ENCODE measurements around the gene ZBED2.

ZBED2 gene

GRCh38 chr3:111601810-111602209 lies 6.7 kb upstream of the ZBED2 start:
- no peaks in the 10 kb centered on the region for H3K36me3 ChIP-seq (ENCODE audit: control insufficient read depth, insufficient read depth, low read length)
- H3K9ac ChIP-seq (ENCODE audit: low read length) = no peak overlapping the region
- H3K4me1 ChIP-seq (ENCODE audit: control insufficient read depth, insufficient read depth, low read length) = peaks cover 4% of the 10 kb centered on the region
- no peaks in the 10 kb centered on the region for H3K27me3 ChIP-seq (ENCODE audit: control insufficient read depth, insufficient read depth, low read length)
- no peaks in the 10 kb centered on the region for H3K9me3 ChIP-seq (ENCODE audit: control insufficient read depth, low read length)
- no peak overlapping the region for H3K4me3 ChIP-seq (ENCODE audit: low read length)

GRCh38 chr3:111598552-111598951 lies 3.4 kb upstream of the ZBED2 start:
- no peak overlapping the region for H3K4me3 ChIP-seq (ENCODE audit: low read length)
- no peaks in the 10 kb centered on the region for H3K27me3 ChIP-seq (ENCODE audit: control insufficient read depth, insufficient read depth, low read length)
- H3K4me1 ChIP-seq (ENCODE audit: control insufficient read depth, insufficient read depth, low read length) = no peaks in the 10 kb centered on the region
- no peaks in the 10 kb centered on the region for H3K36me3 ChIP-seq (ENCODE audit: control insufficient read depth, insufficient read depth, low read length)
- H3K9ac ChIP-seq (ENCODE audit: low read length) = no peak overlapping the region
- H3K9me3 ChIP-seq (ENCODE audit: control insufficient read depth, low read length) = no peaks in the 10 kb centered on the region

- Histone ChIP-seq H3K9me3 (ENCODE audit: control insufficient read depth, low read length) (no peaks in the 10 kb centered on the region), H3K27me3 (ENCODE audit: control insufficient read depth, insufficient read depth, low read length) (no peaks in the 10 kb centered on the region), H3K4me3 (ENCODE audit: low read length) (no peak overlapping the region), H3K4me1 (ENCODE audit: control insufficient read depth, insufficient read depth, low read length) (no peaks in the 10 kb centered on the region), H3K36me3 (ENCODE audit: control insufficient read depth, insufficient read depth, low read length) (no peaks in the 10 kb centered on the region), H3K9ac (ENCODE audit: low read length) (no peak overlapping the region)
Measured at GRCh38 chr3:111598139-111598538, 3.0 kb upstream of the ZBED2 start.

GRCh38 chr3:111596328-111596727 lies 1.2 kb upstream of the ZBED2 start:
- Histone ChIP-seq H3K27me3 (ENCODE audit: control insufficient read depth, insufficient read depth, low read length) (no peaks in the 10 kb centered on the region), H3K4me3 (ENCODE audit: low read length) (no peak overlapping the region), H3K9ac (ENCODE audit: low read length) (no peak overlapping the region), H3K4me1 (ENCODE audit: control insufficient read depth, insufficient read depth, low read length) (no peaks in the 10 kb centered on the region), H3K36me3 (ENCODE audit: control insufficient read depth, insufficient read depth, low read length) (no peaks in the 10 kb centered on the region), H3K9me3 (ENCODE audit: control insufficient read depth, low read length) (no peaks in the 10 kb centered on the region)

GRCh38 chr3:111594781-111595180 lies 365 bp downstream of the ZBED2 start:
- no peaks in the 10 kb centered on the region for H3K36me3 ChIP-seq (ENCODE audit: control insufficient read depth, insufficient read depth, low read length)
- no peaks in the 10 kb centered on the region for H3K9me3 ChIP-seq (ENCODE audit: control insufficient read depth, low read length)
- H3K4me1 ChIP-seq (ENCODE audit: control insufficient read depth, insufficient read depth, low read length) = no peaks in the 10 kb centered on the region
- no peak overlapping the region for H3K9ac ChIP-seq (ENCODE audit: low read length)
- H3K27me3 ChIP-seq (ENCODE audit: control insufficient read depth, insufficient read depth, low read length) = no peaks in the 10 kb centered on the region
- no peak overlapping the region for H3K4me3 ChIP-seq (ENCODE audit: low read length)

- H3K4me1 ChIP-seq (ENCODE audit: control insufficient read depth, insufficient read depth, low read length) = no peaks in the 10 kb centered on the region
- no peak overlapping the region for H3K4me3 ChIP-seq (ENCODE audit: low read length)
- H3K27me3 ChIP-seq (ENCODE audit: control insufficient read depth, insufficient read depth, low read length) = no peaks in the 10 kb centered on the region
- no peak overlapping the region for H3K9ac ChIP-seq (ENCODE audit: low read length)
- no peaks in the 10 kb centered on the region for H3K36me3 ChIP-seq (ENCODE audit: control insufficient read depth, insufficient read depth, low read length)
- H3K9me3 ChIP-seq (ENCODE audit: control insufficient read depth, low read length) = no peaks in the 10 kb centered on the region
Measured at GRCh38 chr3:111594205-111594604, 941 bp downstream of the ZBED2 start.

GRCh38 chr3:111593666-111594065 lies 1.5 kb downstream of the ZBED2 start:
- no peak overlapping the region for H3K4me3 ChIP-seq (ENCODE audit: low read length)
- H3K27me3 ChIP-seq (ENCODE audit: control insufficient read depth, insufficient read depth, low read length) = no peaks in the 10 kb centered on the region

GRCh38 chr3:111592936-111593335 lies 2.2 kb downstream of the ZBED2 start:
- Histone ChIP-seq H3K9me3 (ENCODE audit: control insufficient read depth, low read length) (no peaks in the 10 kb centered on the region), H3K27me3 (ENCODE audit: control insufficient read depth, insufficient read depth, low read length) (no peaks in the 10 kb centered on the region), H3K4me1 (ENCODE audit: control insufficient read depth, insufficient read depth, low read length) (no peaks in the 10 kb centered on the region), H3K4me3 (ENCODE audit: low read length) (no peak overlapping the region), H3K9ac (ENCODE audit: low read length) (no peak overlapping the region), H3K36me3 (ENCODE audit: control insufficient read depth, insufficient read depth, low read length) (no peaks in the 10 kb centered on the region)

More at GRCh38 chr3:111593666-111594065, 1.5 kb downstream of the ZBED2 start:
- Histone ChIP-seq H3K9me3 (ENCODE audit: control insufficient read depth, low read length) (no peaks in the 10 kb centered on the region), H3K9ac (ENCODE audit: low read length) (no peak overlapping the region), H3K36me3 (ENCODE audit: control insufficient read depth, insufficient read depth, low read length) (no peaks in the 10 kb centered on the region), H3K4me1 (ENCODE audit: control insufficient read depth, insufficient read depth, low read length) (no peaks in the 10 kb centered on the region)

- Histone ChIP-seq H3K4me1 (ENCODE audit: control insufficient read depth, insufficient read depth, low read length) (no peaks in the 10 kb centered on the region), H3K9ac (ENCODE audit: low read length) (no peak overlapping the region), H3K9me3 (ENCODE audit: control insufficient read depth, low read length) (no peaks in the 10 kb centered on the region), H3K4me3 (ENCODE audit: low read length) (no peak overlapping the region), H3K36me3 (ENCODE audit: control insufficient read depth, insufficient read depth, low read length) (no peaks in the 10 kb centered on the region), H3K27me3 (ENCODE audit: control insufficient read depth, insufficient read depth, low read length) (no peaks in the 10 kb centered on the region)
Measured at GRCh38 chr3:111592143-111592542, 3.0 kb downstream of the ZBED2 start.

GRCh38 chr3:111591555-111591954 lies 3.6 kb downstream of the ZBED2 start:
- Histone ChIP-seq H3K36me3 (ENCODE audit: control insufficient read depth, insufficient read depth, low read length) (no peaks in the 10 kb centered on the region), H3K9me3 (ENCODE audit: control insufficient read depth, low read length) (no peaks in the 10 kb centered on the region), H3K4me3 (ENCODE audit: low read length) (no peak overlapping the region), H3K4me1 (ENCODE audit: control insufficient read depth, insufficient read depth, low read length) (no peaks in the 10 kb centered on the region), H3K27me3 (ENCODE audit: control insufficient read depth, insufficient read depth, low read length) (no peaks in the 10 kb centered on the region), H3K9ac (ENCODE audit: low read length) (no peak overlapping the region)

- H3K4me3 ChIP-seq (ENCODE audit: low read length) = no peak overlapping the region
- no peak overlapping the region for H3K9ac ChIP-seq (ENCODE audit: low read length)
- H3K27me3 ChIP-seq (ENCODE audit: control insufficient read depth, insufficient read depth, low read length) = no peaks in the 10 kb centered on the region
- H3K4me1 ChIP-seq (ENCODE audit: control insufficient read depth, insufficient read depth, low read length) = peaks cover 5% of the 10 kb centered on the region
- no peaks in the 10 kb centered on the region for H3K9me3 ChIP-seq (ENCODE audit: control insufficient read depth, low read length)
- H3K36me3 ChIP-seq (ENCODE audit: control insufficient read depth, insufficient read depth, low read length) = no peaks in the 10 kb centered on the region
Measured at GRCh38 chr3:111590143-111590491, 5.0 kb downstream of the ZBED2 start.

GRCh38 chr3:111589303-111590142 lies 5.6 kb downstream of the ZBED2 start:
- Histone ChIP-seq H3K36me3 (ENCODE audit: control insufficient read depth, insufficient read depth, low read length) (no peaks in the 10 kb centered on the region), H3K4me3 (ENCODE audit: low read length) (no peak overlapping the region), H3K4me1 (ENCODE audit: control insufficient read depth, insufficient read depth, low read length) (peaks cover 9% of the 10 kb centered on the region), H3K9me3 (ENCODE audit: control insufficient read depth, low read length) (no peaks in the 10 kb centered on the region), H3K9ac (ENCODE audit: low read length) (no peak overlapping the region), H3K27me3 (ENCODE audit: control insufficient read depth, insufficient read depth, low read length) (no peaks in the 10 kb centered on the region)

GRCh38 chr3:111588527-111588926 lies 6.6 kb downstream of the ZBED2 start:
- Histone ChIP-seq H3K27me3 (ENCODE audit: control insufficient read depth, insufficient read depth, low read length) (no peaks in the 10 kb centered on the region), H3K4me3 (ENCODE audit: low read length) (no peak overlapping the region), H3K9me3 (ENCODE audit: control insufficient read depth, low read length) (no peaks in the 10 kb centered on the region), H3K36me3 (ENCODE audit: control insufficient read depth, insufficient read depth, low read length) (no peaks in the 10 kb centered on the region), H3K4me1 (ENCODE audit: control insufficient read depth, insufficient read depth, low read length) (peaks cover 18% of the 10 kb centered on the region), H3K9ac (ENCODE audit: low read length) (no peak overlapping the region)
